ENCODE measurements around the gene SURF1. TPM values are rescaled to one million over a fixed set of nuclear protein-coding genes. Genes with fewer than 3 reads are reported as not detected.
A peak's percentile ranks its signal among the peaks of the same experiment; 100 is the strongest.

Gene SURF1, protein sequence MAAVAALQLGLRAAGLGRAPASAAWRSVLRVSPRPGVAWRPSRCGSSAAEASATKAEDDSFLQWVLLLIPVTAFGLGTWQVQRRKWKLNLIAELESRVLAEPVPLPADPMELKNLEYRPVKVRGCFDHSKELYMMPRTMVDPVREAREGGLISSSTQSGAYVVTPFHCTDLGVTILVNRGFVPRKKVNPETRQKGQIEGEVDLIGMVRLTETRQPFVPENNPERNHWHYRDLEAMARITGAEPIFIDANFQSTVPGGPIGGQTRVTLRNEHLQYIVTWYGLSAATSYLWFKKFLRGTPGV
- total RNA-seq: 10 to 100 TPM; 46.0 to 53.4 (median 49.8) TPM

DNA sequence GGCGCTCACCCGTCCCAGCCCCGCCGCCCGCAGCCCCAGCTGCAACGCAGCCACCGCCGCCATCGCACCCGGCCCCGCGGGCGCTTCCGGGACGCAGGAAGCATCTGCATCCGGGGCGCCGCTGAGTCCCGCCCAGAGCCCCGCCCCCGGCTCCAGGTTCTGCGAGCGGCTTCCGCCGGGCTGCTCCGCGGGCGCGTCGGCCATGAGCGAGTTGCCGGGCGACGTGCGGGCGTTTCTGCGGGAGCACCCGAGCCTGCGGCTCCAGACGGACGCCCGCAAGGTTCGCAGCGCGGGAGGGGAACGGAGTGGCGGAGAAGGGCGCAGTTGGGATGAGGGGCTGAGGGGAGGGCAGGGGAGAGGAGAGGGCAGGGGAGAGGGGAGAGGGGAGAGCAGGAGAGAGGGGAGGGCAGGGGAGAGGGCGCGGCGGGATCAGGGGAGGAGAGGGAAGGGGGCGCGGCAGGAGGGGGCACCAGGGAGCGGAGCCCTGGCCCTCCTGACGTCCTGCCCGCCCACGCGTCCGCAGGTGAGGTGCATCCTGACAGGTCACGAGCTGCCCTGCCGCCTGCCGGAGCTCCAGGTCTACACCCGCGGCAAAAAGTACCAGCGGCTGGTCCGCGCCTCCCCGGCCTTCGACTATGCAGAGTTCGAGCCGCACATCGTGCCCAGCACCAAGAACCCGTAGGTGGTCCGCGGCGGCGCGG, at the start of gene SURF1, which contains the start of gene SURF2:
Gene SURF1 (minus strand): TSS at position 97 of the 701 bp plus-strand sequence. CDS start 34 bp downstream, at position 63.
Gene SURF2 (plus strand): TSS at position 160 of the 701 bp plus-strand sequence. CDS start 43 bp downstream, at position 203.
- ATAC-seq: peak; percentile 96
- peak within 1 kb of the TSS; percentile 62 to 86 for H3K4me3 ChIP-seq
- peaks cover 0 to 48% (median 23%) of the 10 kb centered on the region in 3 donors for H3K4me1 ChIP-seq
- no peaks in the 10 kb centered on the region for H3K9me3 ChIP-seq
- peak within 1 kb of the TSS in 3 of 4 donors; percentile 84 to 86 (median 84) for H3K27ac ChIP-seq
- TF ChIP-seq, protein P1, sequence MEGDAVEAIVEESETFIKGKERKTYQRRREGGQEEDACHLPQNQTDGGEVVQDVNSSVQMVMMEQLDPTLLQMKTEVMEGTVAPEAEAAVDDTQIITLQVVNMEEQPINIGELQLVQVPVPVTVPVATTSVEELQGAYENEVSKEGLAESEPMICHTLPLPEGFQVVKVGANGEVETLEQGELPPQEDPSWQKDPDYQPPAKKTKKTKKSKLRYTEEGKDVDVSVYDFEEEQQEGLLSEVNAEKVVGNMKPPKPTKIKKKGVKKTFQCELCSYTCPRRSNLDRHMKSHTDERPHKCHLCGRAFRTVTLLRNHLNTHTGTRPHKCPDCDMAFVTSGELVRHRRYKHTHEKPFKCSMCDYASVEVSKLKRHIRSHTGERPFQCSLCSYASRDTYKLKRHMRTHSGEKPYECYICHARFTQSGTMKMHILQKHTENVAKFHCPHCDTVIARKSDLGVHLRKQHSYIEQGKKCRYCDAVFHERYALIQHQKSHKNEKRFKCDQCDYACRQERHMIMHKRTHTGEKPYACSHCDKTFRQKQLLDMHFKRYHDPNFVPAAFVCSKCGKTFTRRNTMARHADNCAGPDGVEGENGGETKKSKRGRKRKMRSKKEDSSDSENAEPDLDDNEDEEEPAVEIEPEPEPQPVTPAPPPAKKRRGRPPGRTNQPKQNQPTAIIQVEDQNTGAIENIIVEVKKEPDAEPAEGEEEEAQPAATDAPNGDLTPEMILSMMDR (IDR thresholded peaks at IDR 0.05): peak in 1 of 4 experiments; percentile 5
- TF ChIP-seq POLR2A (IDR thresholded peaks at IDR 0.05) (peak; percentile 72 to 83), POLR2AphosphoS5 (IDR thresholded peaks at IDR 0.05) (peak; percentile 77), EP300 (IDR thresholded peaks at IDR 0.05) (no peak)
- 0% methylated on average over 5 of the region's 78 CpGs; no CpG with 5 or more reads in 1 of the 2 donors for WGBS, 2 donors (ENCODE audit: low coverage in 1 of 2)
- no peaks in the 10 kb centered on the region for H3K27me3 ChIP-seq
- H3K36me3 ChIP-seq: peaks cover 0 to 59% of the 10 kb centered on the region in 2 donors

DNA sequence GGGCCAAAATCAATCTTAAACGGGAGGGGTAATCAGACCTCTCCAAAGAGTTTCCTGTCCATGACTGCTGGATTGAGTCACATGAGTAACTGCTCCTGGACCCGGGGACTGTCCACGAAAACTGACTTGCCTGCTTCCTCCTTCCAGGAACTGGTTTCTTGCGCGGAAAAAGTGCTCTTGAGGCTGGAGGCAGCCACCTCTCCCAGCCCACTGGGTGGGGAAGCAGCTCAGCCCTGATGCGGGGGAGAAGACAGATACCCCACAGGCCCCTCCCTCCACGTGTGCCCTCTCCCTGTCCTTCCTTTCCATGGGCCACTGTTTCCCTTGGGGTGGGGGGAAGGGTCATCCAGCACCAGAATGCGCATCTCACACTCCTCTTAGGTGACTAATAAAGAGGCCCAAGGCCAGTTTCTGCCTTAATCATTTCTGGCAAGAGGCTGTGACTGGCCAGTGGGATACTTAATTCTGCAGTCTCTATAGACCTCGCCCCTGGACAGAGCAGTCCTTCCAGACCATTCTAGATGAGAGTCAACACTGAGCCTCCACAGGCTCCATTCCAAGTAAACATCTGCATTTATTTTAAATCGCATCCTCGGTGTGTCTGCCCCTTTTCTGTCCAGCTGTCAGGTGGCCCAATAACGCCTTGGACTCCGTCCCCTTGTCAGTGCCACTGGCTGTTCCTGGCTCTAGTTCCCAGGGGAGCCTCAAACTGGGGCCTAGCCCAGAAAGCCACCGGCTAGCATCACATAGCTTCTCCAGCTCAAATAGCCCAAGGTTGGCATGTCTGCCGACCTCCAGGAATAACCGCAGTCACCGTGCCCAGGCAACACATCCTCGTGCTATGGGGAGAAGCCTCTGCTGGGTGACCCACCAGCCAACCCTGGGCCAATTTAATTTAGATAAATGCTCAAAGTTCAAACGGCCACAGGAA, 49.5 kb upstream of the SURF1 start:
- Histone ChIP-seq H3K9me3 (no peaks in the 10 kb centered on the region), H3K4me1 (peaks cover 0 to 15% (median 0%) of the 10 kb centered on the region in 3 donors), H3K4me3 (no peak overlapping the region), H3K27me3 (no peaks in the 10 kb centered on the region), H3K27ac (peak overlapping the region in 1 of 4 donors; percentile 38), H3K36me3 (peaks cover 0 to 80% of the 10 kb centered on the region in 2 donors)
- TF ChIP-seq POLR2AphosphoS5 (IDR thresholded peaks at IDR 0.05) (no peak), POLR2A (IDR thresholded peaks at IDR 0.05) (no peak), EP300 (IDR thresholded peaks at IDR 0.05) (no peak)
- TF ChIP-seq, protein P1 (IDR thresholded peaks at IDR 0.05): no peak
- WGBS, 2 donors (ENCODE audit: low coverage in 1 of 2): 60 to 94% methylated on average over 2 to 3 of the region's 19 CpGs
- ATAC-seq: no peak

DNA sequence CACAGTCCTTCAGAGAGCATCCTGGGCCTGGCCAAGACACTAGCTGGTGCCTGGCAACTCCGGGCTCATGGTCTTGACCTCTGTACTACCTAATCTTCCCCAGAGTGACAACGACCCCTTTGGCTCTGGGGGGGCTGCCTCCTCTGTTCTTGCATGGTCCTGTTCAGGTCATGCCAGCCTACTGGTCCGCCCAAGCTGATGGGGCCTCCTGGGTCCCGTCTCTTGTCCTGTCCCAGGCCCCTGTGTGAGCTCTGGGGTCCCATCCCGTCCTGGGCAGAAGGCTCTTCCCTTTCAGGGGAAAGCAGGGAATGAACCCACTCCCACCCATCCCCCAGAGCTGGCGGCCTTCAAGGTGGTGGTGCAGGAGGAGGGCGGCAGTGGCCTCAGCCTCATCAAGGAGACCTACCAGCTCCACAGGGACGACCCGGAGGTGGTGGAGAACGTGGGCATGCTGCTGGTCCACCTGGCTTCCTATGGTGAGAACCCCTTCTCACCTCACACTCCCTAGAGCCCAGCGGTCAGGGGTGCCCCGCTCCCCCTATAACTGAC, 48.2 kb upstream of the SURF1 start:
- Histone ChIP-seq H3K27me3 (no peaks in the 10 kb centered on the region), H3K9me3 (no peaks in the 10 kb centered on the region), H3K4me1 (peaks cover 0 to 15% (median 0%) of the 10 kb centered on the region in 3 donors), H3K4me3 (no peak overlapping the region), H3K36me3 (peaks cover 0 to 78% of the 10 kb centered on the region in 2 donors), H3K27ac (no peak overlapping the region)
- no peak for ATAC-seq
- no peak for TF ChIP-seq POLR2AphosphoS5 (IDR thresholded peaks at IDR 0.05)
- no peak for TF ChIP-seq EP300 (IDR thresholded peaks at IDR 0.05)
- no peak for TF ChIP-seq POLR2A (IDR thresholded peaks at IDR 0.05)
- TF ChIP-seq, protein P1 (IDR thresholded peaks at IDR 0.05): no peak
- WGBS, 2 donors (ENCODE audit: low coverage in 1 of 2): 80% methylated on average over 1 of the region's 12 CpGs; no CpG with 5 or more reads in 1 of the 2 donors

DNA sequence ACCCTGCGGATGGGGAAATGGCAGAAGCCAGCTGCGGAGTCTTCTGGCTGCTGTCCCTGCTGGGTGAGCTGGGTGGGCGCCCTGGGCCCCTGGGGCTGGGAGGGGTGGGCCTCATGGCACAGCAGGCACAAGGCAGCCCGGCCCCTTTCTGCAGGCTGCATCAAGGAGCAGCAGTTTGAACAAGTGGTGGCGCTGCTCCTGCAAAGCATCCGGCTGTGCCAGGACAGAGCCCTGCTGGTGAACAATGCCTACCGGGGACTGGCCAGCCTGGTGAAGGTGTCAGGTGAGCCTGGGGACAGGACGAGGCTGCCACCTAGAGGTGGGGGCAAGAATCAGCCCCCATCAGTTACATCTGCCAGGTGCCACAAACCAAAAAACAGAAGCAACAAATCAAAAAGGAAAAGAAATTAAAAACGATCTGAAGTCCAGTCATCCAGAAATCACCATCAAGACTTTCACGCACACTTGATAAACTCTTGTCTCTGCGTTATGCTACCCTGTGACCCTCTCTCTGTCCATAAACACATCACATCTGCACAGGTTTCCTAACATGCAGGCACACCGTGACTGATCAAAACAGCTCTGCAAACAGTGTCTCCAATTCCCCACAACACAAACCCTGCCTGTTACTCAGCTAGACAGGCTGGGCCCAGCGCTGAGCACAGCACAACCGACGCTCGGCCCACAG, 47.6 kb upstream of the SURF1 start:
- Histone ChIP-seq H3K4me3 (no peak overlapping the region), H3K9me3 (no peaks in the 10 kb centered on the region), H3K36me3 (peaks cover 0 to 72% of the 10 kb centered on the region in 2 donors), H3K27me3 (no peaks in the 10 kb centered on the region), H3K4me1 (peaks cover 0 to 15% (median 0%) of the 10 kb centered on the region in 3 donors), H3K27ac (no peak overlapping the region)
- ATAC-seq: no peak
- no peak for TF ChIP-seq POLR2A (IDR thresholded peaks at IDR 0.05)
- TF ChIP-seq, protein P1 (IDR thresholded peaks at IDR 0.05): peak in 3 of 4 experiments; percentile 6 to 58 (median 35)
- WGBS, 2 donors (ENCODE audit: low coverage in 1 of 2): 60 to 74% methylated on average over 4 to 8 of the region's 16 CpGs

All from gastroesophageal sphincter (tissue), 4 donors.